Transverse colon (tissue), 4 donors: ENCODE data around the gene CYREN. TPM values are rescaled to one million over a fixed set of nuclear protein-coding genes. Genes with fewer than 3 reads are reported as not detected.

Experiments used
- DNase-seq: peaks from one replicate; pipeline ENCODE4 v3.0.0-alpha.2; 2019
- H3K27ac ChIP-seq, 4 donors: fragments of 200-600 bp; sonication (generic); 2 replicates each; pipeline ENCODE4 v1.5.1; 2016 to 2018; ENCODE audit warnings: inconsistent platforms in 4 of 4
- H3K27me3 ChIP-seq: fragments of 200-600 bp; sonication (generic); 2 replicates; pipeline ENCODE4 v1.5.1; 2017; ENCODE audit warnings: inconsistent platforms
- H3K36me3 ChIP-seq, 4 donors: fragments of 200-600 bp; sonication (generic); 2 replicates each; pipeline ENCODE4 v1.5.1; 2017 to 2019; ENCODE audit warnings: inconsistent platforms in 4 of 4
- H3K4me1 ChIP-seq, 4 donors: fragments of 200-600 bp; sonication (generic); 2 replicates each; pipeline ENCODE4 v1.5.1; 2017 to 2020; ENCODE audit warnings: inconsistent platforms in 4 of 4
- H3K4me3 ChIP-seq, 4 donors: fragments of 200-600 bp; sonication (generic); 1 replicate in 1 of 4; 2 replicates in 3 of 4; pipeline versions ENCODE4 v1.5.1 to v1.6.1; 2017 to 2019; ENCODE audit warnings: inconsistent platforms in 4 of 4
- H3K9me3 ChIP-seq, 2 donors: fragments of 200-600 bp; sonication (generic); 2 replicates each; pipeline ENCODE4 v1.5.1; 2017 to 2019; ENCODE audit warnings: inconsistent platforms in 2 of 2
- CTCF ChIP-seq, 5 experiments: fragments of 200-600 bp in 3 of 5; fragments of 450-650 bp in 2 of 5; sonication (generic) in 3 of 5; IDR thresholded peaks; 1 replicate in 2 of 5; 2 replicates in 3 of 5; pipeline ENCODE4 v1.5.1; 2016 to 2017; ENCODE audit warnings: antibody characterized with exemption in 5 of 5, inconsistent platforms in 3 of 5, mild to moderate bottlenecking in 2 of 5, moderate library complexity in 1 of 5
- EP300 ChIP-seq: sonication (generic); formaldehyde crosslinking; IDR thresholded peaks from one replicate; pipeline ENCODE4 v1.6.1; 2017; ENCODE audit warnings: antibody characterized with exemption, low read depth
- POLR2A ChIP-seq: fragments of 450-650 bp; IDR thresholded peaks from one replicate; pipeline ENCODE4 v1.6.1; 2016; ENCODE audit warnings: antibody characterized with exemption, mild to moderate bottlenecking, moderate library complexity
- POLR2AphosphoS5 ChIP-seq, 3 donors: sonication (generic); formaldehyde crosslinking; IDR thresholded peaks; one replicate each; pipeline ENCODE4 v1.6.1; 2016; ENCODE audit warnings: antibody characterized with exemption in 3 of 3
- WGBS, 2 donors: methylation state at CpG; one replicate each; pipeline ENCODE4 v1.1.5; 2018; ENCODE audit warnings: low coverage in 1 of 2; 5-methylcytosine and 5-hydroxymethylcytosine counted together
- in situ Hi-C, 4 donors: fragments of 200-750 bp; cut with MboI; loops; one replicate each; pipeline versions ENCODE4 v1.15.0 to v1.15.1; 2017; ENCODE audit warnings: low sequenced_read_pairs in 3 of 4, low pct_ligation_motif_present in 1 of 4, low pct_unique_long_range_greater_than_20kb in 1 of 4
- intact Hi-C: fragments of 100-400 bp; cut with DNase I; formaldehyde crosslinking; loops from one replicate; pipeline ENCODE4 v1.15.1; 2023; ENCODE audit warnings: low total_unique reads
- total RNA-seq, 4 donors: library from RNA; depleted of rRNA; stranded (reverse); fragments of >200 nt; gene quantifications; one replicate each; pipeline ENCODE4 v1.1.0, GENCODE V29; 2016

CYREN gene
- total RNA-seq, 4 donors from 2014 or later, result 30.8 to 88.3 (median 37.8) TPM

- in situ Hi-C loops (loop anchor here in 1 of 4 donors (25.0 kb wide), 1 partner anchor 534 kb away; no protein-coding TSS in a partner anchor), intact Hi-C loops (loop anchor here (10.0 kb wide), 1 partner anchor 1061 kb away; no protein-coding TSS in a partner anchor)
- 89% methylated on average over 14 of the region's 14 CpGs; no CpG with 5 or more reads in 1 of the 2 donors for WGBS, 2 donors
These were observed 25.6 kb upstream of the CYREN start for GRCh38 chr7:135195968-135196629.

DNA sequence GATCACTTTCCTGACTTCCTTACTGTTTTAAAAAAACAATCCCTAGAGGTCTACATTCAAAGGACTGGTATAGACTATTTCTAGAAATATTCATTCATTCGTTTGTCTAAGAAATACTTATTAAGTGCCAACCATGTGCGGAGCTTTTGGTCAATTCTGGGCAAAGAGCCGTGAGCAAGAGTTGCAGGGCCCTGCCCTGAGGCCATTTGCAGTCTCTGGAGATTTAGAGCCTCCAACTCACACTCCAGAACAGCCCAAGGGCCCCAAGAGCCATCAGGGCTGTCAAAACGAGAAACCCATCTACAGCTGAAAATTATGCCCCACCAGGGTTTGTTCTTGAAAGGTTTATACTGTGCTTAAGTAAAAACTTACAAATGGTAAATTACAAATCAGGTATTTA is 24.6 kb upstream of the CYREN start:
- intact Hi-C loops, result loop anchor here (10.0 kb wide), 1 partner anchor 1060 kb away; no protein-coding TSS in a partner anchor
- Histone ChIP-seq H3K27me3 (no peaks in the 10 kb centered on the region), H3K36me3 (peaks cover 0 to 11% (median 2%) of the 10 kb centered on the region in 4 donors), H3K27ac (no peak overlapping the region), H3K4me1 (no peaks in the 10 kb centered on the region), H3K4me3 (no peak overlapping the region), H3K9me3 (no peaks in the 10 kb centered on the region)
- WGBS, 2 donors, result 80 to 85% methylated on average over 3 to 4 of the region's 4 CpGs
- TF ChIP-seq EP300 (no peak), POLR2A (no peak), POLR2AphosphoS5 (IDR thresholded peaks at IDR 0.05) (no peak), CTCF (IDR thresholded peaks at IDR 0.05) (no peak)
- in situ Hi-C loops, result loop anchor here in 1 of 4 donors (25.0 kb wide), 1 partner anchor 533 kb away; no protein-coding TSS in a partner anchor
- no peak for DNase-seq

More at GRCh38 chr7:135195968-135196629, 25.6 kb upstream of the CYREN start:
- DNase-seq, result no peak
- no peaks in the 10 kb centered on the region for H3K4me1 ChIP-seq
- H3K9me3 ChIP-seq, result no peaks in the 10 kb centered on the region
- no peak overlapping the region for H3K4me3 ChIP-seq
- peaks cover 0 to 11% (median 2%) of the 10 kb centered on the region in 4 donors for H3K36me3 ChIP-seq
- H3K27me3 ChIP-seq, result no peaks in the 10 kb centered on the region
- no peak for TF ChIP-seq POLR2A
- no peak overlapping the region for H3K27ac ChIP-seq

DNA sequence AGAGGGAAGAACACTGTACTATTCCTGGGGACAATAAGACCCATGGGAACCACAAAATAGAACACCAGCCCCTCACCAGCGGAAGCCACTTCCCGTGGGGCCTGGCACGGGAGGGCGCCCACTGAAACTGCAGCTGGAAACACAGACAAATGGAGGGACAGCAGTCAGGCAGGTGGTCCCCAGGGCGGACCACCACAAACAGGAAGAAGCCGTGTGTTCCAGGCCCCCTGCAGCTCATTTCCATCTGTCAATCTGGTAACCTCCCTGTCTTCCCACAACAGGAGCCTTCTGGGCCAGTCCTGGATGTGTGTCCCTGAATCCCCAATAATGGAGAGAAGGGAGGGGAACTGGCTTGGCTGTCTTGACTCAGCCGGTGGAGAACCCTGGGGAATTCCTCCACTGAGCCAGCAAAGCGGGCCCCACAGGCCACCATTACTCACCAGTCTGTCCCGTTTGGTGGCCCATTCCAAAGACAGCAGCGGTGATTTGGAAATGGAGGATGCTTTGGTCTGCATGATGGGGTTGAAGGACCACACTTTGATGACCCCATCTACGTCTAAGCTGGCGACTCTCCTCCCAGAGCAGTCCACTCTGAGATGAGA is 24.1 kb upstream of the CYREN start:
- no peak for DNase-seq
- WGBS, 2 donors, result 88 to 93% methylated on average over 3 to 12 of the region's 12 CpGs
- intact Hi-C loops, result loop anchor here (10.0 kb wide), 1 partner anchor 1060 kb away; no protein-coding TSS in a partner anchor
- Histone ChIP-seq H3K36me3 (peaks cover 0 to 11% (median 2%) of the 10 kb centered on the region in 4 donors), H3K4me1 (no peaks in the 10 kb centered on the region), H3K4me3 (no peak overlapping the region), H3K27ac (no peak overlapping the region), H3K9me3 (no peaks in the 10 kb centered on the region), H3K27me3 (no peaks in the 10 kb centered on the region)
- in situ Hi-C loops, result loop anchor here in 1 of 4 donors (25.0 kb wide), 1 partner anchor 532 kb away; no protein-coding TSS in a partner anchor
- TF ChIP-seq POLR2AphosphoS5 (IDR thresholded peaks at IDR 0.05), result no peak
- TF ChIP-seq EP300, result no peak
- no peak for TF ChIP-seq POLR2A
- TF ChIP-seq CTCF (IDR thresholded peaks at IDR 0.05), result no peak

DNA sequence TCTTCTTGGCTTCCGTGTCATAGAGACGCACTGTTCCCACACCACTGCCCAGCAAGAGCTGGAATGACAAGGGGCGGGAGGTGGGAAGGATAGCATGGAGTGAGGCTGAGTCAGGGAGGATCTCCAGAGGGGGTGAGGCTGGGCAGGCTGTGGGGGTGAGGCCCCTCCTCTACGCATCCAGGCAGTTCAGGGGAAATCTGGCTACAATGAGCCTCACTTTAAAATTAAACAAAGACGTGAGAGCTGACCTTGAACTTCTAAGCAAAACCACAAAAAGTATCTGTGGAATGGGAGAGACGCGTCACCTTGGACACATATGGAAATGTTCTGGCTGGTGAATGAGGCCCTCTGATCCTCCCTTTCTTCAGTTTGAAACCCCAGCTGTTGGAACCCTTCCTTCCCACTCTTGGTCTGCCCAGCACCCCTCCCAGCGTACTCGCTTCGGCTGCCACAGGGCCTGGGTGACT is 23.1 kb upstream of the CYREN start:
- Histone ChIP-seq H3K4me1 (no peaks in the 10 kb centered on the region), H3K27ac (no peak overlapping the region)
- in situ Hi-C loops, result loop anchor here in 1 of 4 donors (25.0 kb wide), 1 partner anchor 531 kb away; no protein-coding TSS in a partner anchor

More for the DNA sequence above, 23.1 kb upstream of the CYREN start:
- Histone ChIP-seq H3K4me3 (no peak overlapping the region), H3K9me3 (no peaks in the 10 kb centered on the region), H3K27me3 (no peaks in the 10 kb centered on the region), H3K36me3 (peaks cover 0 to 19% (median 3%) of the 10 kb centered on the region in 4 donors)
- DNase-seq, result no peak
- TF ChIP-seq CTCF (IDR thresholded peaks at IDR 0.05), result no peak
- no peak for TF ChIP-seq POLR2A
- TF ChIP-seq POLR2AphosphoS5 (IDR thresholded peaks at IDR 0.05), result no peak
- TF ChIP-seq EP300, result no peak
- intact Hi-C loops, result loop anchor here (10.0 kb wide), 1 partner anchor 1059 kb away; no protein-coding TSS in a partner anchor
- WGBS, 2 donors, result 91 to 92% methylated on average over 6 to 10 of the region's 10 CpGs
